GM18519 (cell line): ENCODE measurements around the gene CD38.

Source experiments
- ATAC-seq: cut with Tn5 transposase; IDR thresholded peaks from one replicate; pipeline ENCODE4 v1.9.1; 2021; ENCODE audit warnings: mild to moderate bottlenecking, moderate library complexity; ENCODE audit not compliant: unreplicated experiment, low FRiP score

CD38 gene

GRCh38 chr4:15894921-15895916 lies 117.1 kb downstream of the CD38 start:
- ATAC-seq: no peak

DNA sequence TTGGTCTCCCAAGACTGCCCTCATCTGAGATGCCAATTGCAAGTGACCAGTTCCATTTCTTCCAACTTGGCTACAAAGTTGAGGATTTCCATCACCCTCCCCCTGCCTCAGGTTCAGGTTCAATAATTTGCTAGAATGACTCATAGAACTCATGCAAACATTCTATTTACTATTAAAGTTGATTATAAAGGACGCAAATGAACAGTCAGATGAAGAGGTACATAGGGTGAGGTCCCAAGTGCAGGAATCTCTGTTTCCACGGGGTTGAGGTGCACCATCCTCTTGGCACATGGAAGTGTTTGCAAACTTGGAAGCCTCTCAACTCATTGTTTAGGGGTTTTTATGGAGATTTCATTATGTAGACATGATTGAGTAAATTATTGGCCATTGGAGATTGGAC lies 119.4 kb downstream of the CD38 start:
- no peak for ATAC-seq

- ATAC-seq: no peak
These were observed 120.8 kb downstream of the CD38 start for GRCh38 chr4:15898902-15899301.

DNA sequence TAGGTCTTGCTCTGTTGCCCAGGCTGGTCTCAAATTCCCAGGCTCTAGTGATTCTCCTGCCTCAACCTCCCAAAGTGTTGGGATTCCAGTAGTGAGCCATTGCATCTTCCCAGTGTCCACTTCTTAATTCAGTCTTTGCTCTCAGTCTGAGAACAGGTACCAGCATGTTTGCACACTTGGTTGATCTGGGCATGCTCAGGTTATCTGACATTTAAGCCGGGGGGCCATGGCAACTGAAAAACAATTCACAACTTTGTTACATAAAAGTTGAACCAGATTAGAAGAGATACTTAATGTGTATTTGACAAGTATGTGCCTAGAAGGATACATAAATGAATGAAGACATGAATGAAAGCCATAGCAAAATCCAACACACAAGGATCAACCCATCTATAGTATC lies 121.4 kb downstream of the CD38 start:
- no peak for ATAC-seq

DNA sequence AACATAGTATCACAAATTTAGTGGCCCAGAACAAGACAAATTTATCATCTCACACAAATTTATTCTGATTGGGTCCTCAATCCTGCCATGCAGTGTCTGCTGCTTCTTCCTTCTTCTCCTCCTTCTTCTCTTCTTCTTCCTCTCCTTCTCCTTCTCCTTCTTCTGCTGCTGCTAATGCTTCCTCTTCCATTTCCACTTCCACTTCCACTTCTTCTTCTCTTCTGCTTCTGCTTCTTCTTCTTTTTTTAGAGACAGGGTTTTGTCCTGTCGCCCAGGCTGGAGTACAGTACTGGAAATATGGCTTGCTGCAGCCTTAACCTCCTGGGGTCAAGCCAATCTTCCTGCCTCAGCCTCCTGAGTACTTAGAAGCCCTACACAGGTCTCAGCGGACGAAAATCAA lies 122.9 kb downstream of the CD38 start:
- ATAC-seq: no peak

- ATAC-seq: no peak
These were observed 123.9 kb downstream of the CD38 start for GRCh38 chr4:15901998-15902397.

DNA sequence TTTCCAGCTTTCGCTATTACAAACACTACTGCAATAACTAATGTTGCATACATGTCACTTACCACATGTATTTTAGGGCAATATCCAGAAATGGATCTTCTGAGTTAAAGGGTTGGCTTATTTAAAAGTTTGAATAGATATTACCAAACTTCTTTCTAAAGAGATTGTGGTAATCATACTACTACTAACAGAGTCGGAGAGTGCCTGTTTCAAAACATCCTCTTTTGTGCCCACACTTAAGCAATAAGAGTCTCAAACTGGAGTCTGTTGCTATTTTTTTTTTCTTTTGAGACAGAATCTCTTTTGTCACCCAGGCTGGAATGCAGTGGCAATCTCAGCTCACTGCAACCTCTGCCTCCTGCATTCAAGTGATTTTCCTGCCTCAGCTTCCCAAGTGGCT lies 124.6 kb downstream of the CD38 start:
- ATAC-seq: no peak
